DND-41 (cell line): ENCODE results near the gene GP9.
A peak's percentile ranks its signal among the peaks of the same experiment; 100 is the strongest.

Experiments
- ATAC-seq: fragments of 200-7000 bp; cut with Tn5 transposase; 3 replicates; pipeline ENCODE4 v1.9.1; 2021; ENCODE audit warnings: low read depth; ENCODE audit not compliant: insufficient read depth
- DNase-seq: peaks from one replicate; pipeline ENCODE4 v3.0.0-alpha.2; 2020
- H2AFZ ChIP-seq: 2 replicates; pipeline ENCODE4 v1.6.0; 2012; ENCODE audit warnings: low read depth, low read length
- H3K27ac ChIP-seq: 2 replicates; pipeline ENCODE4 v1.5.1; 2012; ENCODE audit warnings: low read length, inconsistent platforms
- H3K27me3 ChIP-seq: fragments of 200-600 bp; sonication (generic); 2 replicates; pipeline ENCODE4 v1.6.0; 2012; ENCODE audit warnings: low read length, mild to moderate bottlenecking, inconsistent platforms; ENCODE audit not compliant: insufficient read depth, poor library complexity
- H3K36me3 ChIP-seq: 2 replicates; pipeline ENCODE4 v1.5.1; 2012; ENCODE audit warnings: low read length, inconsistent platforms; ENCODE audit not compliant: insufficient read depth
- H3K4me1 ChIP-seq: 2 replicates; pipeline ENCODE4 v1.5.1; 2012; ENCODE audit warnings: mild to moderate bottlenecking, low read length; ENCODE audit not compliant: insufficient read depth
- H3K4me2 ChIP-seq: 2 replicates; pipeline ENCODE4 v1.6.0; 2012; ENCODE audit warnings: mild to moderate bottlenecking, moderate library complexity, low read length, inconsistent platforms; ENCODE audit not compliant: insufficient read depth
- H3K4me3 ChIP-seq, 2 experiments: fragments of 200-600 bp in 1 of 2; shearing (Covaris generic) in 1 of 2; 2 replicates each; pipeline ENCODE4 v1.5.1; 2012 to 2016; ENCODE audit warnings: inconsistent platforms in 2 of 2, low read length in 2 of 2, mild to moderate bottlenecking in 2 of 2, low read depth in 1 of 2, moderate library complexity in 1 of 2
- H3K79me2 ChIP-seq: 2 replicates; pipeline ENCODE4 v1.6.0; 2012; ENCODE audit warnings: low read length, inconsistent platforms; ENCODE audit not compliant: insufficient read depth
- H3K9ac ChIP-seq: 2 replicates; pipeline ENCODE4 v1.6.0; 2012; ENCODE audit warnings: low read depth, mild to moderate bottlenecking, inconsistent platforms, low read length, moderate library complexity
- H3K9me3 ChIP-seq: 2 replicates; pipeline ENCODE4 v1.5.1; 2012; ENCODE audit warnings: low read length, moderate library complexity, mild to moderate bottlenecking, inconsistent platforms; ENCODE audit not compliant: insufficient read depth, severe bottlenecking
- H4K20me1 ChIP-seq: 2 replicates; pipeline ENCODE4 v1.6.0; 2012; ENCODE audit warnings: low read length; ENCODE audit not compliant: insufficient read depth
- CTCF ChIP-seq: IDR thresholded peaks from 2 replicates; pipeline ENCODE4 v1.5.1; 2012; ENCODE audit warnings: borderline replicate concordance, low read length, moderate library complexity, mild to moderate bottlenecking; ENCODE audit not compliant: poor library complexity, severe bottlenecking; ENCODE audit errors: extremely low read depth
- EZH2 ChIP-seq: IDR thresholded peaks from 3 replicates; pipeline ENCODE4 v1.6.1; 2012; ENCODE audit warnings: borderline replicate concordance, low read depth, mild to moderate bottlenecking, moderate library complexity, low read length, inconsistent platforms; ENCODE audit not compliant: severe bottlenecking

Gene GP9

GRCh38 chr3:129103296-129103695 lies 42.7 kb downstream of the GP9 start:
- ATAC-seq = no peak
- no peak overlapping the region for H3K4me3 ChIP-seq
- peaks cover 65% of the 10 kb centered on the region for H3K79me2 ChIP-seq
- no peaks in the 10 kb centered on the region for H3K4me1 ChIP-seq
- H3K27ac ChIP-seq = peak overlapping the region; percentile 32; the same call in 1 of the 2 replicates
- H4K20me1 ChIP-seq = peaks cover 41% of the 10 kb centered on the region
- H3K36me3 ChIP-seq = peaks cover 29% of the 10 kb centered on the region
- no peak for DNase-seq
- H3K9me3 ChIP-seq = no peaks in the 10 kb centered on the region
- H3K27me3 ChIP-seq = no peaks in the 10 kb centered on the region
- no peak overlapping the region for H2AFZ ChIP-seq
- no peak overlapping the region for H3K9ac ChIP-seq
- no peak for TF ChIP-seq CTCF
- TF ChIP-seq EZH2 = no peak
- H3K4me2 ChIP-seq = no peak overlapping the region

GRCh38 chr3:129104051-129104450 lies 43.5 kb downstream of the GP9 start:
- Histone ChIP-seq H3K27me3 (no peaks in the 10 kb centered on the region), H3K9ac (no peak overlapping the region), H3K9me3 (no peaks in the 10 kb centered on the region), H3K4me3 (no peak overlapping the region), H3K27ac (no peak overlapping the region), H3K4me2 (no peak overlapping the region), H3K36me3 (peaks cover 31% of the 10 kb centered on the region), H3K79me2 (peaks cover 68% of the 10 kb centered on the region), H2AFZ (no peak overlapping the region), H3K4me1 (no peaks in the 10 kb centered on the region), H4K20me1 (peaks cover 42% of the 10 kb centered on the region)
- TF ChIP-seq CTCF (no peak), EZH2 (no peak)
- no peak for DNase-seq
- ATAC-seq = no peak

GRCh38 chr3:129104498-129105079 lies 44.0 kb downstream of the GP9 start:
- H3K9ac ChIP-seq = no peak overlapping the region
- DNase-seq (no peak), ATAC-seq (no peak)
- no peak overlapping the region for H3K4me2 ChIP-seq
- TF ChIP-seq EZH2 (no peak), CTCF (no peak)
- H3K4me1 ChIP-seq = no peaks in the 10 kb centered on the region
- no peak overlapping the region for H3K27ac ChIP-seq
- no peaks in the 10 kb centered on the region for H3K9me3 ChIP-seq
- peaks cover 42% of the 10 kb centered on the region for H4K20me1 ChIP-seq
- no peak overlapping the region for H3K4me3 ChIP-seq
- no peak overlapping the region for H2AFZ ChIP-seq
- H3K36me3 ChIP-seq = peaks cover 31% of the 10 kb centered on the region
- no peaks in the 10 kb centered on the region for H3K27me3 ChIP-seq
- peaks cover 68% of the 10 kb centered on the region for H3K79me2 ChIP-seq

GRCh38 chr3:129105862-129106261 lies 45.3 kb downstream of the GP9 start:
- Histone ChIP-seq H3K79me2 (peaks cover 71% of the 10 kb centered on the region), H4K20me1 (peaks cover 47% of the 10 kb centered on the region)

More at GRCh38 chr3:129105862-129106261, 45.3 kb downstream of the GP9 start:
- no peak for TF ChIP-seq CTCF
- Histone ChIP-seq H3K27ac (no peak overlapping the region), H3K9me3 (no peaks in the 10 kb centered on the region), H3K27me3 (no peaks in the 10 kb centered on the region), H3K9ac (no peak overlapping the region), H3K36me3 (peaks cover 41% of the 10 kb centered on the region), H3K4me3 (no peak overlapping the region), H3K4me2 (no peak overlapping the region), H3K4me1 (no peaks in the 10 kb centered on the region), H2AFZ (no peak overlapping the region)
- DNase-seq (no peak), ATAC-seq (no peak)
